SKM-1 treated with dmso at 0.1 percent for 144 hours (cell line): ENCODE measurements around the gene PREB.

Experiments
- DNase-seq: peaks from one replicate; lab custom pipeline; 2025; ENCODE audit not compliant: unreplicated experiment; lab: John Stamatoyannopoulos, UW

The PREB gene

DNA sequence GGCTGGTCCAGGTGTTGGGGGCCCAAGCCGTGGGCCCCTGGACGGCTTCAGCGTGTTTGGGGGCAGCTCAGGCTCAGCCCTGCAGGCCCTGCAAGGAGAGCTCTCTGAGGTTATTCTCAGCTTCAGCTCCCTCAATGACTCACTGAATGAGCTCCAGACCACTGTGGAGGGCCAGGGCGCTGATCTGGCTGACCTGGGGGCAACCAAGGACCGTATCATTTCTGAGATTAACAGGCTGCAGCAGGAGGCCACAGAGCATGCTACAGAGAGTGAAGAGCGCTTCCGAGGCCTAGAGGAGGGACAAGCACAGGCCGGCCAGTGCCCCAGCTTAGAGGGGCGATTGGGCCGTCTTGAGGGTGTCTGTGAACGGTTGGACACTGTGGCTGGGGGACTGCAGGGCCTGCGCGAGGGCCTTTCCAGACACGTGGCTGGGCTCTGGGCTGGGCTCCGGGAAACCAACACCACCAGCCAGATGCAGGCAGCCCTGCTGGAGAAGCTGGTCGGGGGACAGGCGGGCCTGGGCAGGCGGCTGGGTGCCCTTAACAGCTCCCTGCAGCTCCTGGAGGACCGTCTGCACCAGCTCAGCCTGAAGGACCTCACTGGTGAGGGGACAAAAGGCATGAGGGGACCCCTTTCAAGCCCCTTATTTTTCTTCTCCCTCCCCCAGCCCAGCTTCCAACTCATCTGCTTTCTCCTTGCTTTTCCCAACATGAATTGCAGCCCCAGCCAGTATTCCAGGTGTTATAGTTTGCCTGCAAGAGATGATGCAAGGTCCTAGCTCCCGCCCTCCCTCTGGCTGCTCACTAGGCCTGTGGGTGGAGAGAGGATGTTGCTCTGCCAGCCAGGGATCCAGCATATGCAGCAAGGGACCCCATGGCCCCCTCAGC is 50.8 kb downstream of the PREB start:
- no peak for DNase-seq

DNA sequence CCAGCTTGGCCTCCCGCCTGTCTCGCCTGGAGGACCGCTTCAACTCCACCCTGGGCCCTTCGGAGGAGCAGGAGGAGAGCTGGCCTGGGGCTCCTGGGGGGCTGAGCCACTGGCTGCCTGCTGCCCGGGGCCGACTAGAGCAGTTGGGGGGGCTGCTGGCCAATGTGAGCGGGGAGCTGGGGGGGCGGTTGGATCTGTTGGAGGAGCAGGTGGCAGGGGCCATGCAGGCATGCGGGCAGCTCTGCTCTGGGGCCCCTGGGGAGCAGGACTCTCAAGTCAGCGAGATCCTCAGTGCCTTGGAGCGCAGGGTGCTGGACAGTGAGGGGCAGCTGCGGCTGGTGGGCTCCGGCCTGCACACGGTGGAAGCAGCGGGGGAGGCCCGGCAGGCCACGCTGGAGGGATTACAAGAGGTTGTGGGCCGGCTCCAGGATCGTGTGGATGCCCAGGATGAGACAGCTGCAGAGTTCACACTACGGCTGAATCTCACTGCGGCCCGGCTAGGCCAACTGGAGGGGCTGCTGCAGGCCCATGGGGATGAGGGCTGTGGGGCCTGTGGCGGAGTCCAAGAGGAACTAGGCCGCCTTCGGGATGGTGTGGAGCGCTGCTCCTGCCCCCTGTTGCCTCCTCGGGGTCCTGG is 51.5 kb downstream of the PREB start:
- DNase-seq: no peak

DNA sequence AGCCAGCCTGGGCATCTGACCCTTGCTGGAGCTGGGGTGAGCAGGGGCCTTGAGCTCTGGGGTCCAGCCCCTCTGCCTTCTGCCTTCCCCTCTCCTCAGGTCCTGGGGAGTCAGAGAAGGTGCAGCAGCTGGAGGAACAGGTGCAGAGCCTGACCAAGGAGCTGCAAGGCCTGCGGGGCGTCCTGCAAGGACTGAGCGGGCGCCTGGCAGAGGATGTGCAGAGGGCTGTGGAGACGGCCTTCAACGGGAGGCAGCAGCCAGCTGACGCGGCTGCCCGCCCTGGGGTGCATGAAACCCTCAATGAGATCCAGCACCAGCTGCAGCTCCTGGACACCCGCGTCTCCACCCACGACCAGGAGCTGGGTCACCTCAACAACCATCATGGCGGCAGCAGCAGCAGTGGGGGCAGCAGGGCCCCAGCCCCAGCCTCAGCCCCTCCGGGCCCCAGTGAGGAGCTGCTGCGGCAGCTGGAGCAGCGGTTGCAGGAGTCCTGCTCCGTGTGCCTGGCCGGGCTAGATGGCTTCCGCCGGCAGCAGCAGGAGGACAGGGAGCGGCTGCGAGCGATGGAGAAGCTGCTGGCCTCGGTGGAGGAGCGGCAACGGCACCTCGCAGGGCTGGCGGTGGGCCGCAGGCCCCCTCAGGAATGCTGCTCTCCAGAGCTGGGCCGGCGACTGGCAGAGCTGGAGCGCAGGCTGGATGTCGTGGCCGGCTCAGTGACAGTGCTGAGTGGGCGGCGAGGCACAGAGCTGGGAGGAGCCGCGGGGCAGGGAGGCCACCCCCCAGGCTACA is 52.3 kb downstream of the PREB start:
- DNase-seq: no peak
